GM18505 (cell line): ENCODE data around the gene ALDH3A2.
"Not testable (repeated sequence)": the region's sequence is repeated elsewhere in the genome, so short reads cannot be mapped to it uniquely, and the experiment has no call there.

Source experiments
- ATAC-seq: cut with Tn5 transposase; IDR thresholded peaks from one replicate; pipeline ENCODE4 v1.9.1; 2021; ENCODE audit not compliant: unreplicated experiment
- POLR2A ChIP-seq: IDR thresholded peaks from 4 replicates; pipeline ENCODE4 v1.6.1; 2011; ENCODE audit warnings: borderline replicate concordance; ENCODE audit not compliant: insufficient read depth, insufficient read length; ENCODE audit errors: extremely low read depth

Gene ALDH3A2

GRCh38 chr17:19677736-19678379 lies 29.3 kb downstream of the ALDH3A2 start:
- TF ChIP-seq POLR2A = no peak
- ATAC-seq = no peak

GRCh38 chr17:19678581-19679453 lies 30.3 kb downstream of the ALDH3A2 start:
- ATAC-seq = no peak
- no peak for TF ChIP-seq POLR2A

GRCh38 chr17:19683117-19683516 lies 34.6 kb downstream of the ALDH3A2 start:
- ATAC-seq = no peak
- no peak for TF ChIP-seq POLR2A

- not testable (repeated sequence) for ATAC-seq
Observed at GRCh38 chr17:19684909-19685580, 36.5 kb downstream of the ALDH3A2 start.

- ATAC-seq = no peak
- no peak for TF ChIP-seq POLR2A
Observed at GRCh38 chr17:19686400-19687090, 38.0 kb downstream of the ALDH3A2 start.

GRCh38 chr17:19702217-19702641 lies 53.7 kb downstream of the ALDH3A2 start:
- no peak for TF ChIP-seq POLR2A

GRCh38 chr17:19703106-19703827 lies 54.7 kb downstream of the ALDH3A2 start:
- no peak for ATAC-seq
- TF ChIP-seq POLR2A = no peak

More at GRCh38 chr17:19702217-19702641, 53.7 kb downstream of the ALDH3A2 start:
- ATAC-seq = no peak

- TF ChIP-seq POLR2A = no peak
- ATAC-seq = no peak
Observed at GRCh38 chr17:19703828-19704613, 55.5 kb downstream of the ALDH3A2 start.

GRCh38 chr17:19705201-19705600 lies 56.6 kb downstream of the ALDH3A2 start:
- TF ChIP-seq POLR2A = no peak
- ATAC-seq = no peak

- ATAC-seq = no peak
- TF ChIP-seq POLR2A = no peak
Observed at GRCh38 chr17:19705771-19706770, 57.5 kb downstream of the ALDH3A2 start.
